ENCODE measurements around the gene TBC1D4. TPM values are rescaled to one million over a fixed set of nuclear protein-coding genes. Genes with fewer than 3 reads are reported as not detected.
A peak's percentile ranks its signal among the peaks of the same experiment; 100 is the strongest.

The TBC1D4 gene
- total RNA-seq, 1 experiment from 2014 or later, result 15.4 TPM

DNA sequence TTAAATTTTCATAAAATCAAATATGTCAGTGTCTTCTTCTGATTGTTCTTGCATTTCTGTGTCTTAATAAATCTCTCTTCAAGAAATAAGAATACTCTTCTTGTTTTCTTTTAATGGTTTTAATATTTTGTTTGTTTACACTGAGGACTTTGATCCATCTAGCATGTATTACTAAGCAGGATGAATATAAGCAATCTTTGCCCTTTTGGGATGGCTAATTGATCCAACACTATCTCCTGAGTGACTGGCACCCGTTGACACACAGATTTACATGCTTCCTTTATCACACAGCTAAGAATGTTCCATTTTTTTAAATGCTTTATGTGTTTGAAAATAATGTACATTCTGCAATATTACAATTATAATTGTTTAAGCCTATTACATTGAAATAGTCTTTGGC is 134.5 kb downstream of the TBC1D4 start:
- CTCF ChIA-PET, result no interaction called here
- Mint-ChIP-seq H3K27ac (ENCODE audit: unreplicated experiment) (no peak overlapping the region), H3K27me3 (ENCODE audit: unreplicated experiment) (no peaks in the 10 kb centered on the region), H3K4me1 (ENCODE audit: low read depth, unreplicated experiment) (no peaks in the 10 kb centered on the region), H3K4me3 (ENCODE audit: low read depth, unreplicated experiment) (no peak overlapping the region), H3K9me3 (ENCODE audit: low read depth, unreplicated experiment) (no peaks in the 10 kb centered on the region), H3K36me3 (ENCODE audit: insufficient read depth, unreplicated experiment) (no peaks in the 10 kb centered on the region)
- BruUV-seq (replicated peaks), result no TSS peak
- no peak for TF ChIP-seq CTCF (IDR thresholded peaks at IDR 0.05; ENCODE audit: unreplicated experiment)
- no peak for DNase-seq
- intact Hi-C loops (cut with micrococcal nuclease; ENCODE audit: unreplicated experiment), result no loop called here

- Mint-ChIP-seq H3K27ac (ENCODE audit: unreplicated experiment) (no peak overlapping the region), H3K27me3 (ENCODE audit: unreplicated experiment) (no peaks in the 10 kb centered on the region)
- intact Hi-C loops (cut with micrococcal nuclease; ENCODE audit: unreplicated experiment), result no loop called here
Observed at GRCh38 chr13:75345193-75345592, 136.8 kb downstream of the TBC1D4 start.

DNA sequence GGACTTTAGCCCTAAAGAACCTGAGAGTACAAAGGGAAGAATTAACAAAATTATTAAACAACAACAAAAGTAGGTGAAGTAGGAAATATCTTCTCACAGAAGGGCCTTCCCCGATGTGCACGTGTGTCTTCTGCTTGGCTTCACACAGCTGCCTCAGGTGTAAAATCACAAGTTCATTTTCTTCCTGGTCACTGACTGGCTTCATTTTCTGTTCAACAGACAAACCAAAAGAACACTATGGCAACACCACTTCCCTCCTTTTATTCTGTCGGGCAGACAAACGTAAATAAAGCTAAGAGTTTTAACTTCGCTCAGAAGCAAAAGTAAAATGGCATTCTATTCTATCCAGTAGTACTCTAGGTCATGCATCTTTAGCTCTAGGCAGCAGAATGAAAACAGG is 140.9 kb downstream of the TBC1D4 start:
- BruUV-seq (replicated peaks), result no TSS peak
- intact Hi-C loops (cut with micrococcal nuclease; ENCODE audit: unreplicated experiment), result no loop called here
- Mint-ChIP-seq H3K4me3 (ENCODE audit: low read depth, unreplicated experiment) (no peak overlapping the region), H3K9me3 (ENCODE audit: low read depth, unreplicated experiment) (no peaks in the 10 kb centered on the region), H3K27me3 (ENCODE audit: unreplicated experiment) (no peaks in the 10 kb centered on the region), H3K36me3 (ENCODE audit: insufficient read depth, unreplicated experiment) (no peaks in the 10 kb centered on the region), H3K4me1 (ENCODE audit: low read depth, unreplicated experiment) (peaks cover 29% of the 10 kb centered on the region), H3K27ac (ENCODE audit: unreplicated experiment) (no peak overlapping the region)
- TF ChIP-seq CTCF (IDR thresholded peaks at IDR 0.05; ENCODE audit: unreplicated experiment), result no peak
- no peak for DNase-seq
- CTCF ChIA-PET, result no interaction called here

More at GRCh38 chr13:75345193-75345592, 136.8 kb downstream of the TBC1D4 start:
- Mint-ChIP-seq H3K9me3 (ENCODE audit: low read depth, unreplicated experiment) (no peaks in the 10 kb centered on the region), H3K36me3 (ENCODE audit: insufficient read depth, unreplicated experiment) (no peaks in the 10 kb centered on the region), H3K4me1 (ENCODE audit: low read depth, unreplicated experiment) (peaks cover under 1% of the 10 kb centered on the region), H3K4me3 (ENCODE audit: low read depth, unreplicated experiment) (no peak overlapping the region)
- no TSS peak for BruUV-seq (replicated peaks)
- CTCF ChIA-PET, result interaction anchor here (0.6 kb wide), 1 partner anchor 913 kb away, joined by 6 read pairs; no protein-coding TSS in a partner anchor
- no peak for TF ChIP-seq CTCF (IDR thresholded peaks at IDR 0.05; ENCODE audit: unreplicated experiment)
- no peak for DNase-seq

GRCh38 chr13:75339635-75340374 is 142.2 kb downstream of the TBC1D4 start:
- no peak for TF ChIP-seq CTCF (IDR thresholded peaks at IDR 0.05; ENCODE audit: unreplicated experiment)
- Mint-ChIP-seq H3K9me3 (ENCODE audit: low read depth, unreplicated experiment) (no peaks in the 10 kb centered on the region), H3K4me3 (ENCODE audit: low read depth, unreplicated experiment) (peak overlapping the region; percentile 20), H3K36me3 (ENCODE audit: insufficient read depth, unreplicated experiment) (no peaks in the 10 kb centered on the region), H3K27ac (ENCODE audit: unreplicated experiment) (peak overlapping the region; percentile 77), H3K4me1 (ENCODE audit: low read depth, unreplicated experiment) (peaks cover 29% of the 10 kb centered on the region), H3K27me3 (ENCODE audit: unreplicated experiment) (no peaks in the 10 kb centered on the region)
- BruUV-seq (replicated peaks), result no TSS peak
- intact Hi-C loops (cut with micrococcal nuclease; ENCODE audit: unreplicated experiment), result no loop called here
- CTCF ChIA-PET, result no interaction called here
- DNase-seq, result peak; percentile 6
